Right lobe of liver (tissue), 4 donors: ENCODE data around the gene IL1RAP.

Source experiments
- POLR2A ChIP-seq: fragments of 450-650 bp; IDR thresholded peaks from one replicate; pipeline ENCODE4 v1.6.1; 2017; ENCODE audit warnings: antibody characterized with exemption, mild to moderate bottlenecking
- TF ChIP-seq, protein P1 (sequence below), 4 donors: fragments of 200-600 bp in 3 of 4; fragments of 450-650 bp in 1 of 4; IDR thresholded peaks; one replicate each; pipeline versions ENCODE4 v1.5.1 to v1.8.0; 2016 to 2022; ENCODE audit warnings: antibody characterized with exemption in 4 of 4, mild to moderate bottlenecking in 2 of 4
- donor health status: DM: no; HTN: no; CAD: no.
- donor health status: DM: no; HTN: no; CAD: no.
- donor health status: DM: no; HTN: yes; CAD: no.

DNA sequence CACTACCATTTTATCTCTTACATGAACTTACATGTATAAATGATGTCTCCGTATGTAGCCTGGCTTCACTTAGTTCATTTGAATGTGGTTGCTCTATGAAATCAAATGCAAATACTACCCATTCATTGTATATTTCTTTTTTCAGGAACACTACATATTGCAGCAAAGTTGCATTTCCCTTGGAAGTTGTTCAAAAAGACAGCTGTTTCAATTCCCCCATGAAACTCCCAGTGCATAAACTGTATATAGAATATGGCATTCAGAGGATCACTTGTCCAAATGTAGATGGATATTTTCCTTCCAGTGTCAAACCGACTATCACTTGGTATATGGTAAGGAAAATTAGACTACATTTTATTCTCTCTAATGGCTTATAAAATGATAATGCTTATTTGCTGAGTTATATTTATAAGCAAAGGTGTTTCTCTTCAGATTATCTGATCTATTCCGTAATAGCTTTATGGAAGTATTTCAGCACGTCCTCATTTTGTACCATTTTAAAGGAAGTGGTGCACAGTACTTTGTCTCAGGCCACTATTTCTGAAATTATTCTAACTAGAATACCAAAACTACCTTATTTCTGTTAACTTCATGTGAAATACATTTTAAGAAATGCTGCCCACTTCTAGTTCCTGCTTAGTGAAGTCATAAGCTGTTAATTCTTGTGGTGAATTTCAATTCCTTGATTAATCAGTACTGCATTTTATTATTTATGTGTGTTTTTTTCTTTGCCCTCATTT, 95.1 kb downstream of the IL1RAP start:
- TF ChIP-seq, protein P1, sequence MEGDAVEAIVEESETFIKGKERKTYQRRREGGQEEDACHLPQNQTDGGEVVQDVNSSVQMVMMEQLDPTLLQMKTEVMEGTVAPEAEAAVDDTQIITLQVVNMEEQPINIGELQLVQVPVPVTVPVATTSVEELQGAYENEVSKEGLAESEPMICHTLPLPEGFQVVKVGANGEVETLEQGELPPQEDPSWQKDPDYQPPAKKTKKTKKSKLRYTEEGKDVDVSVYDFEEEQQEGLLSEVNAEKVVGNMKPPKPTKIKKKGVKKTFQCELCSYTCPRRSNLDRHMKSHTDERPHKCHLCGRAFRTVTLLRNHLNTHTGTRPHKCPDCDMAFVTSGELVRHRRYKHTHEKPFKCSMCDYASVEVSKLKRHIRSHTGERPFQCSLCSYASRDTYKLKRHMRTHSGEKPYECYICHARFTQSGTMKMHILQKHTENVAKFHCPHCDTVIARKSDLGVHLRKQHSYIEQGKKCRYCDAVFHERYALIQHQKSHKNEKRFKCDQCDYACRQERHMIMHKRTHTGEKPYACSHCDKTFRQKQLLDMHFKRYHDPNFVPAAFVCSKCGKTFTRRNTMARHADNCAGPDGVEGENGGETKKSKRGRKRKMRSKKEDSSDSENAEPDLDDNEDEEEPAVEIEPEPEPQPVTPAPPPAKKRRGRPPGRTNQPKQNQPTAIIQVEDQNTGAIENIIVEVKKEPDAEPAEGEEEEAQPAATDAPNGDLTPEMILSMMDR (IDR thresholded peaks at IDR 0.05) = no peak
- no peak for TF ChIP-seq POLR2A
